Epithelial cell of prostate (primary cell): ENCODE results near the gene PDAP1.
"Not testable (repeated sequence)": the region's sequence is repeated elsewhere in the genome, so short reads cannot be mapped to it uniquely, and the experiment has no call there.

Experiments
- DNase-seq: peaks from one replicate; pipeline ENCODE4 v3.0.0-alpha.2; 2011; ENCODE audit warnings: low read depth, low spot score
- H3K27ac ChIP-seq: fragments of 450-650 bp; 2 replicates; pipeline ENCODE4 v1.5.1; 2017; ENCODE audit warnings: mild to moderate bottlenecking

The PDAP1 gene

GRCh38 chr7:99428972-99429566 is 20.7 kb upstream of the PDAP1 start:
- no peak overlapping the region for H3K27ac ChIP-seq
- DNase-seq, result no peak

- no peak overlapping the region for H3K27ac ChIP-seq
- no peak for DNase-seq
Measured at GRCh38 chr7:99424932-99425730, 16.7 kb upstream of the PDAP1 start.

- H3K27ac ChIP-seq, result no peak overlapping the region
Measured at GRCh38 chr7:99422625-99423024, 14.2 kb upstream of the PDAP1 start.

GRCh38 chr7:99422186-99422585 is 13.8 kb upstream of the PDAP1 start:
- no peak for DNase-seq
- no peak overlapping the region for H3K27ac ChIP-seq

More at GRCh38 chr7:99422625-99423024, 14.2 kb upstream of the PDAP1 start:
- DNase-seq, result no peak

- no peak for DNase-seq
- no peak overlapping the region for H3K27ac ChIP-seq
Measured at GRCh38 chr7:99420986-99421385, 12.6 kb upstream of the PDAP1 start.

GRCh38 chr7:99420213-99420612 is 11.8 kb upstream of the PDAP1 start:
- no peak for DNase-seq
- H3K27ac ChIP-seq, result no peak overlapping the region

GRCh38 chr7:99419323-99420021 is 11.1 kb upstream of the PDAP1 start:
- no peak for DNase-seq
- H3K27ac ChIP-seq, result no peak overlapping the region

GRCh38 chr7:99418260-99418659 is 9.9 kb upstream of the PDAP1 start:
- no peak for DNase-seq
- no peak overlapping the region for H3K27ac ChIP-seq

GRCh38 chr7:99415513-99416127 is 7.2 kb upstream of the PDAP1 start:
- DNase-seq, H3K27ac ChIP-seq: not testable (repeated sequence)

GRCh38 chr7:99410635-99411034 is 2.2 kb upstream of the PDAP1 start:
- no peak overlapping the region for H3K27ac ChIP-seq

GRCh38 chr7:99409806-99410205 is 1.4 kb upstream of the PDAP1 start:
- no peak for DNase-seq
- H3K27ac ChIP-seq, result peak overlapping the region; percentile 97

More at GRCh38 chr7:99410635-99411034, 2.2 kb upstream of the PDAP1 start:
- no peak for DNase-seq

- H3K27ac ChIP-seq, result peak overlapping the region; percentile 97
- DNase-seq, result no peak
Measured at GRCh38 chr7:99409192-99409572, 785 bp upstream of the PDAP1 start.

GRCh38 chr7:99407872-99408378 is 472 bp downstream of the PDAP1 start:
- no peak for DNase-seq
- peak overlapping the region; percentile 97 for H3K27ac ChIP-seq

- H3K27ac ChIP-seq, result no peak overlapping the region
- DNase-seq, result no peak
Measured at GRCh38 chr7:99406557-99406956, 1.8 kb downstream of the PDAP1 start.

GRCh38 chr7:99404977-99405320 is 3.4 kb downstream of the PDAP1 start:
- H3K27ac ChIP-seq, result no peak overlapping the region
- DNase-seq, result no peak

- H3K27ac ChIP-seq, result no peak overlapping the region
- DNase-seq, result no peak
Measured at GRCh38 chr7:99404235-99404976, 4.0 kb downstream of the PDAP1 start.

- H3K27ac ChIP-seq, result no peak overlapping the region
Measured at GRCh38 chr7:99403764-99404163, 4.6 kb downstream of the PDAP1 start.

GRCh38 chr7:99402854-99403253 is 5.5 kb downstream of the PDAP1 start:
- DNase-seq, result no peak
- H3K27ac ChIP-seq, result no peak overlapping the region

More at GRCh38 chr7:99403764-99404163, 4.6 kb downstream of the PDAP1 start:
- DNase-seq, result no peak

- no peak for DNase-seq
- H3K27ac ChIP-seq, result no peak overlapping the region
Measured at GRCh38 chr7:99399597-99399996, 8.8 kb downstream of the PDAP1 start.

GRCh38 chr7:99398891-99399445 is 9.4 kb downstream of the PDAP1 start:
- no peak for DNase-seq
- H3K27ac ChIP-seq, result no peak overlapping the region
